OCI-LY3 (cell line): ENCODE results near the gene RELL2.

ENCODE experiments used
- EZH2phosphoT487 ChIP-seq: fragments of 200-600 bp; shearing (Covaris generic); IDR thresholded peaks from 2 replicates; pipeline ENCODE4 v1.6.1; 2018; ENCODE audit warnings: antibody characterized with exemption, mixed run types, low read depth
- TF ChIP-seq, protein P1 (sequence below): fragments of 200-600, 300-600 bp; sonication (generic); IDR thresholded peaks from 2 replicates; pipeline ENCODE4 v1.5.1; 2014; ENCODE audit warnings: antibody characterized with exemption, low read length, low read depth

DNA sequence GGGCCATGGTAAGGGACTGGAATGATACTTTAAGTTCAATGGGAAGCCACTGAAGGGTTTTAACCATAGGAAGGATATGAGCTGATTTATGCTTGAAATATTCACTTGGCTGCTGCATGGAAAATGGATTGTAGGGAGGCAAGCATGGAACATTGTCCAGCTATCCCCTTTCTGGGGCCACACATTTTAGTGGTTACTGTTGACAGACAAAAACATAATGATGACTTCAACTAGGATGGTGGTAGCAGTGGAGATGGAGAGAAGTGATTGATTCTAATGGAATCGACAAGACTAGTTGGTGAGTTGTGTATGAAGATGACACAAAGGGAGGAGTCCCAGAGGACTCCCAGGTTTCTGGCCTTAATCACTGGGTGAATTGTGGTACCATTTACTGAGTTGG is 20.6 kb downstream of the RELL2 start:
- TF ChIP-seq, protein P1, sequence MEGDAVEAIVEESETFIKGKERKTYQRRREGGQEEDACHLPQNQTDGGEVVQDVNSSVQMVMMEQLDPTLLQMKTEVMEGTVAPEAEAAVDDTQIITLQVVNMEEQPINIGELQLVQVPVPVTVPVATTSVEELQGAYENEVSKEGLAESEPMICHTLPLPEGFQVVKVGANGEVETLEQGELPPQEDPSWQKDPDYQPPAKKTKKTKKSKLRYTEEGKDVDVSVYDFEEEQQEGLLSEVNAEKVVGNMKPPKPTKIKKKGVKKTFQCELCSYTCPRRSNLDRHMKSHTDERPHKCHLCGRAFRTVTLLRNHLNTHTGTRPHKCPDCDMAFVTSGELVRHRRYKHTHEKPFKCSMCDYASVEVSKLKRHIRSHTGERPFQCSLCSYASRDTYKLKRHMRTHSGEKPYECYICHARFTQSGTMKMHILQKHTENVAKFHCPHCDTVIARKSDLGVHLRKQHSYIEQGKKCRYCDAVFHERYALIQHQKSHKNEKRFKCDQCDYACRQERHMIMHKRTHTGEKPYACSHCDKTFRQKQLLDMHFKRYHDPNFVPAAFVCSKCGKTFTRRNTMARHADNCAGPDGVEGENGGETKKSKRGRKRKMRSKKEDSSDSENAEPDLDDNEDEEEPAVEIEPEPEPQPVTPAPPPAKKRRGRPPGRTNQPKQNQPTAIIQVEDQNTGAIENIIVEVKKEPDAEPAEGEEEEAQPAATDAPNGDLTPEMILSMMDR, result no peak
- no peak for TF ChIP-seq EZH2phosphoT487
